ENCODE results near the gene MFSD12. TPM values are rescaled to one million over a fixed set of nuclear protein-coding genes. Genes with fewer than 3 reads are reported as not detected.

The MFSD12 gene
- total RNA-seq, 4 donors from 2014 or later, result 22.3 to 77.3 (median 48.7) TPM

DNA sequence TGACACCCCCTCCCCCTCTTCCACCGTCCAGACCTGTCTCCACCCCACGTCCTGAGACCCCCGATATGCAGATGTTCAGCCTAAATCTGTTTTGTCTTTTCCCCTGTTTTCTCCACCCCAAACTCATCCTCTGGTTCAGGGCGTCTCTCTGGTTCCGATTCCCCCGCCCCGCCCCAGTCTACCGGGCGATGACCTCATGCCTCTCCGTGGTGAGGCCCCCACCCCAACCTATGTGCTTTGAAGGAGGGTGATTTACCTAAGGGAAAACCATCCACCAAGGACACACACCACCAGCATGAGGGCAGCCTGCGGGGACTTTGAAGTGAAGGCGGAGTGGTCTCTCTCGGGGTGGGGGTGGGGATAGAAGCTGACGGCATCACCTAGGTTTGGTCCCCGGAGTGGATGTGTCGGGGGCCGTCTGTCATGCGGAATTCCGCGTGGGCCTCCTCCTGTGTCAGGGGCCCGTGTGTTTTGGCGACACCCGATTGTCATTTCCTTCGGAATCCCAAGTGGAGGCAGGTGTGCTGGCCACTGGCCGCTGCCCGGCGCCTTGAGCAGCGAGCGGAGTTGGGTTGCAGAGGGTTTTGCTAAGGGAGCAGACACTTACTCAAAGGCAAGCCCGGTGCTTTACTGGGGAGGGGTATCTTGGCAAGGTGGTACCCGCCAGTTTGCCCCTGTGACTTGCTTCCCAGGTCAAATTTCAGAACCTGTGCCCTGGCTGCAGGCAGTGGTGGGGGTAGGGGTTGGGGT lies 49.8 kb downstream of the MFSD12 start:
- no peaks in the 10 kb centered on the region for H3K27me3 ChIP-seq
- TF ChIP-seq, protein P1, sequence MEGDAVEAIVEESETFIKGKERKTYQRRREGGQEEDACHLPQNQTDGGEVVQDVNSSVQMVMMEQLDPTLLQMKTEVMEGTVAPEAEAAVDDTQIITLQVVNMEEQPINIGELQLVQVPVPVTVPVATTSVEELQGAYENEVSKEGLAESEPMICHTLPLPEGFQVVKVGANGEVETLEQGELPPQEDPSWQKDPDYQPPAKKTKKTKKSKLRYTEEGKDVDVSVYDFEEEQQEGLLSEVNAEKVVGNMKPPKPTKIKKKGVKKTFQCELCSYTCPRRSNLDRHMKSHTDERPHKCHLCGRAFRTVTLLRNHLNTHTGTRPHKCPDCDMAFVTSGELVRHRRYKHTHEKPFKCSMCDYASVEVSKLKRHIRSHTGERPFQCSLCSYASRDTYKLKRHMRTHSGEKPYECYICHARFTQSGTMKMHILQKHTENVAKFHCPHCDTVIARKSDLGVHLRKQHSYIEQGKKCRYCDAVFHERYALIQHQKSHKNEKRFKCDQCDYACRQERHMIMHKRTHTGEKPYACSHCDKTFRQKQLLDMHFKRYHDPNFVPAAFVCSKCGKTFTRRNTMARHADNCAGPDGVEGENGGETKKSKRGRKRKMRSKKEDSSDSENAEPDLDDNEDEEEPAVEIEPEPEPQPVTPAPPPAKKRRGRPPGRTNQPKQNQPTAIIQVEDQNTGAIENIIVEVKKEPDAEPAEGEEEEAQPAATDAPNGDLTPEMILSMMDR (IDR thresholded peaks at IDR 0.05 in 4 of 5, conservative IDR thresholded peaks at IDR 0.05 in 1 of 5), result no peak
- TF ChIP-seq POLR2A (IDR thresholded peaks at IDR 0.05), result no peak
- ATAC-seq (no peak), DNase-seq (no peak)
- peak overlapping the region; percentile 76 to 90 (median 84) for H3K27ac ChIP-seq
- peak overlapping the region; percentile 56 to 90 (median 82) for H3K4me3 ChIP-seq
- intact Hi-C loops (cut with DNase I; ENCODE audit: low total_unique reads), result loop anchor here (2.0 to 10.0 kb wide), 3 partner anchors 65 to 553 kb away; partner anchors contain the start of genes APBA3, HMG20B and MRPL54
- H3K9me3 ChIP-seq, result no peaks in the 10 kb centered on the region
- in situ Hi-C loops (cut with MboI; ENCODE audit: low sequenced_read_pairs in 4 of 4), result no loop called here
- no peaks in the 10 kb centered on the region for H3K36me3 ChIP-seq
- H3K4me1 ChIP-seq, result peaks cover 11 to 40% of the 10 kb centered on the region in 2 donors

DNA sequence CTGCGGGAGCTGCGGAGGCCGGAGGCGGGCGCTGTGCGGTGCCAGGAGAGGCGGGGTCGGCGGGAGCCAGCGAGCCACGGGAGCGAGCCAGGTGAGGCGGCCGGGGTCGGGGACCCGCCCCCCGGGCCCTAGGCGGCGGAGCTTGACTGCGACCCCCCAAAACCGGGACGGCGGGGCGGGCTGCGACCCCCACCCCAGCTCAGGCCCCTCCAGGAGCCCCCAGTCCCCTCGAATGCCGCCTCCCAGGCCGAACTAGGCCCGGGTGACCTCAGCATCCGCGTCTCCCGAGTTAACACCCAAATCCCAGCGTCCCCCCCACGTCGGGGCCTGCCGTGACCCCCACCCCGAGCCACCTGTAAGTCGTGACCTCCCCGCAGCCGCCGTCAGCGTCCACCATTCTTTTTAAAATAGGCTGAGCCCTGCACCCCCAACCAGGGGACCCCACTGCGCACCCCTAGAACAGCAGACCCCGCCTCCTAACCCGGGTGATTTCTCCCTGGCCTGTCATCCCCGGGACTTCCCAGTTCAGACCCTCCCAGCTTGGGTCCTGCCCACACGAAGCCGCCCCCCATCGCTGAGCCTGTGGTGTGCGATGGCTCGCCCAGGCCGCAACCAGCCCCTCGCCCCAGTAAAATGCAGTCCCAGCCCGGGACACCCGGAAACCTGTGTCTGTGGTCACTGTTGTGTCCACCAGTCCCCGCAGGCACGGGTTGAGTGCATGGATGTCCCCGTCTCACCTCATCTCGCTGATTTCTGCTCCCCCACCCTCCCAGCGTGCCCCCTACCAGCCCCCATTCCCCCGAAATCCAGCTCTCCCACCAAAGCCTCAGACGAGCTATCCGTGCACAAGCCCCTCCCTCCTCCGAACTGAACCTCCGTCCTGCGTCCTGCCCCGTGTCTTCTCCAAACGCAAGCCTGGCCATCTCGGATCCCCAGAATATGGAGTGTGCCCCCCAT lies 50.7 kb downstream of the MFSD12 start:
- H3K4me1 ChIP-seq, result peaks cover 11 to 38% of the 10 kb centered on the region in 2 donors
- no peaks in the 10 kb centered on the region for H3K27me3 ChIP-seq
- peak overlapping the region; percentile 56 to 90 (median 82) for H3K4me3 ChIP-seq
- H3K36me3 ChIP-seq, result no peaks in the 10 kb centered on the region
- intact Hi-C loops (cut with DNase I; ENCODE audit: low total_unique reads) (loop anchor here (2.0 to 10.0 kb wide), 3 partner anchors 66 to 552 kb away; partner anchors contain the start of genes APBA3, HMG20B and MRPL54), in situ Hi-C loops (cut with MboI; ENCODE audit: low sequenced_read_pairs in 4 of 4) (no loop called here)
- DNase-seq (peak in 1 of 2 donors; percentile 32), ATAC-seq (peak in 1 of 2 donors; percentile 7)
- no peak for TF ChIP-seq POLR2A (IDR thresholded peaks at IDR 0.05)
- TF ChIP-seq, protein P1 (IDR thresholded peaks at IDR 0.05 in 4 of 5, conservative IDR thresholded peaks at IDR 0.05 in 1 of 5), result no peak
- no peaks in the 10 kb centered on the region for H3K9me3 ChIP-seq
- peak overlapping the region; percentile 76 to 90 (median 84) for H3K27ac ChIP-seq

DNA sequence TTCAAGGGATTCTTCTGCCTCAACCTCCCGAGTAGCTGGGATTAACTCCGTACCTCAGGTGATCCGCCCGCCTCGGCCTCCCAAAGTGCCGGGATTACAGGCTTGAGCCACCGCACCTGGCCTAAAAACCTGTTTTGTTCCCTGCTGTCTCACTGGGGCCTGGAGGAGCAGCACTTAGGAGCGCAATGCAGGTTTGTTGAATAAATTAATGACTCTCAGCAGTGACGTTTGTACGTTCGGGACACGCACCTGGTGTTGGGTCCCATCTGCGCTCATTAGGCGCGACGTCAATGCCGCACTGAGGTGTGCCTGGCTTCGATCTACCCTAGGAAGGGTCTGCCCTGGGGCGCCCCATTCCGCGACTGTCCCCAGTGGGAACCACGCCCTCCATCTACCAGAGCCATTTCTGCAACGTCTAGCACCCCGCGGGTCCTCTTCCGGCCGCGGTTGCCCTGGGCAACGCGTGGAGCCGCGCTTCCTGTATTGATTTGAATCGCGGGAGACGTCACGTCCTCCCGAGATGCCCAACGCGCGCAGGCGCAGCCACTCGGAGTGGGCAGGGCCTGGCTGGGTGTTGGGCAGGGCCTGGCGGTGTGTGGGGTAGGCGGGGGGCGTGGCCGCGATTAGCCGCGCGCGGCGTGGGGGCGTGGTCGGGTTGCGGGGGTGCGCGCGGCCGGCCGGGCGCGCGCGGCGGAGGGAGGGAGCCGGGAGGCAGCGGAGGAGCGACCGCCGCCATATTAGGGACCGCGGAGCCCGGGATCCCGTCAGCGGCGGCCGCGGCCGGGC lies 51.6 kb downstream of the MFSD12 start, which contains the start of gene FZR1:
FZR1 (plus strand) TSS at position 714 of the 786 bp plus-strand sequence. CDS start 16,679 bp downstream, outside the sequence.
- TF ChIP-seq, protein P1 (IDR thresholded peaks at IDR 0.05 in 4 of 5, conservative IDR thresholded peaks at IDR 0.05 in 1 of 5), result no peak
- TF ChIP-seq POLR2A (IDR thresholded peaks at IDR 0.05), result peak; percentile 88
- Histone ChIP-seq H3K27me3 (no peaks in the 10 kb centered on the region), H3K4me1 (peaks cover 15 to 35% of the 10 kb centered on the region in 2 donors), H3K9me3 (no peaks in the 10 kb centered on the region), H3K27ac (peak within 1 kb of the TSS; percentile 80 to 90 (median 84)), H3K4me3 (peak within 1 kb of the TSS; percentile 56 to 100 (median 82)), H3K36me3 (no peaks in the 10 kb centered on the region)
- DNase-seq (peak; percentile 96 to 98), ATAC-seq (peak; percentile 92 to 95)
- in situ Hi-C loops (cut with MboI; ENCODE audit: low sequenced_read_pairs in 4 of 4), result no loop called here
- intact Hi-C loops (cut with DNase I; ENCODE audit: low total_unique reads), result loop anchor here (2.0 to 10.0 kb wide), 3 partner anchors 67 to 551 kb away; partner anchors contain the start of genes APBA3, HMG20B and MRPL54

DNA sequence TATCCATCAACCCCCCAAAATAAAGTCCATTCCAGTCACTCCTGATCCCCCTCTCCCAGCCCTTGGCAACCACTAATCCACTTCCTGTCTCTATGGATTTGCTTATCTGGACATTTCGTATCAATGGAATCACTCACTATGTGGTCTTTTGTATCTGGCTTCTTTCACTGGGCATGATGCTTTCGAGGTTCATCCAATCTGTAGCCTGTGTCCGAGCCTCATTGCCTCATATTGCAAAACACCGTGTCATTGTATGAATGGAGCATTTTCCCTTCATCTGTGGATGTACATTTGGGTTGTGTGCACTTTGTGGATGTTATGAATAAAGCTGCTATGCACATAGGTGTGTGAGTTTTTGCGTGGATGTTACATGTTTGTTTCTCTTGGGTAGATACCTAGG lies 52.7 kb downstream of the MFSD12 start:
- intact Hi-C loops (cut with DNase I; ENCODE audit: low total_unique reads) (loop anchor here (5.0 to 10.0 kb wide), 2 partner anchors 258 to 550 kb away; partner anchors contain the start of genes APBA3 and MRPL54), in situ Hi-C loops (cut with MboI; ENCODE audit: low sequenced_read_pairs in 4 of 4) (no loop called here)
- Histone ChIP-seq H3K4me3 (no peak overlapping the region), H3K9me3 (no peaks in the 10 kb centered on the region), H3K27me3 (no peaks in the 10 kb centered on the region), H3K36me3 (no peaks in the 10 kb centered on the region), H3K4me1 (peaks cover 18 to 39% of the 10 kb centered on the region in 2 donors), H3K27ac (no peak overlapping the region)
- no peak for ATAC-seq
- DNase-seq, result no peak
- no peak for TF ChIP-seq POLR2A (IDR thresholded peaks at IDR 0.05)
- TF ChIP-seq, protein P1 (IDR thresholded peaks at IDR 0.05 in 4 of 5, conservative IDR thresholded peaks at IDR 0.05 in 1 of 5), result no peak
